HepG2 (cell line): Measurements from ENCODE around the gene ASXL1. TPM values are rescaled to one million over a fixed set of nuclear protein-coding genes. Genes with fewer than 3 reads are reported as not detected.
A peak's percentile ranks its signal among the peaks of the same experiment; 100 is the strongest.

ENCODE experiments used
- ATRX ChIP-seq: sonication (generic); formaldehyde crosslinking; IDR thresholded peaks from 2 replicates; pipeline ENCODE4 v1.4.0; 2020; ENCODE audit warnings: missing genetic modification reagents, borderline replicate concordance
- BCL3 ChIP-seq: sonication (generic); formaldehyde crosslinking; IDR thresholded peaks from 2 replicates; pipeline ENCODE4 v1.5.1; 2020; ENCODE audit warnings: mild to moderate bottlenecking, missing genetic modification reagents, moderate library complexity
- GATAD2A ChIP-seq: IDR thresholded peaks from 2 replicates; pipeline ENCODE4 v1.6.1; 2016
- HDAC2 ChIP-seq: sonication (generic); formaldehyde crosslinking; IDR thresholded peaks from 2 replicates; pipeline ENCODE4 v1.4.0; 2020; ENCODE audit warnings: missing genetic modification reagents
- HNF4G ChIP-seq, 2 experiments: sonication (generic) in 1 of 2; formaldehyde crosslinking in 1 of 2; IDR thresholded peaks; 2 replicates each; pipeline versions ENCODE4 v1.4.0 to v1.6.1; 2011 to 2020; ENCODE audit warnings: borderline replicate concordance in 2 of 2, low read depth in 2 of 2, mild to moderate bottlenecking in 2 of 2, low read length in 1 of 2, missing genetic modification reagents in 1 of 2, moderate library complexity in 1 of 2
- HOXA3 ChIP-seq: sonication (generic); formaldehyde crosslinking; IDR thresholded peaks from 2 replicates; pipeline ENCODE4 v1.5.0; 2020; ENCODE audit warnings: missing genetic modification reagents
- KLF16 ChIP-seq, 2 experiments: sonication (generic) in 1 of 2; formaldehyde crosslinking in 1 of 2; IDR thresholded peaks; 2 replicates each; pipeline versions ENCODE4 v1.6.1 to v1.8.0; 2016 to 2023; ENCODE audit warnings: missing genetic modification reagents in 2 of 2, missing compliant biosample characterization in 1 of 2
- MTF2 ChIP-seq: sonication (generic); formaldehyde crosslinking; IDR thresholded peaks from 2 replicates; pipeline ENCODE4 v1.5.0; 2020; ENCODE audit warnings: missing genetic modification reagents, borderline replicate concordance
- PLRG1 ChIP-seq: fragments of 450-650 bp; conservative IDR thresholded peaks from 2 replicates; pipeline ENCODE4 v1.6.1; 2016
- RAD21 ChIP-seq: fragments of 450-650 bp; formaldehyde crosslinking; IDR thresholded peaks from 2 replicates; pipeline ENCODE4 v1.5.0; 2020; ENCODE audit warnings: mild to moderate bottlenecking
- SALL1 ChIP-seq: sonication (generic); formaldehyde crosslinking; IDR thresholded peaks from 2 replicates; pipeline ENCODE4 v1.8.0; 2022; ENCODE audit warnings: mild to moderate bottlenecking, missing genetic modification reagents
- ZFP1 ChIP-seq: IDR thresholded peaks from 2 replicates; pipeline ENCODE4 v1.6.1; 2016
- ZFYVE20 ChIP-seq: sonication (generic); formaldehyde crosslinking; IDR thresholded peaks from 2 replicates; pipeline ENCODE4 v1.8.0; 2023; ENCODE audit warnings: low read depth, mild to moderate bottlenecking, moderate library complexity, missing genetic modification reagents, borderline replicate concordance
- ZNF318 ChIP-seq: sonication (generic); formaldehyde crosslinking; IDR thresholded peaks from 2 replicates; pipeline ENCODE4 v1.4.0; 2020; ENCODE audit warnings: mild to moderate bottlenecking, missing genetic modification reagents
- ZNF350 ChIP-seq: sonication (generic); formaldehyde crosslinking; IDR thresholded peaks from 2 replicates; pipeline ENCODE4 v1.4.0; 2020; ENCODE audit warnings: mild to moderate bottlenecking, low read depth, missing genetic modification reagents, borderline replicate concordance
- polyA plus RNA-seq, 8 experiments: library from polyadenylated mRNA; depleted of rRNA in 3 of 8; stranded (reverse) in 7 of 8; unstranded in 1 of 8; fragments of >200 nt; fragmentation: Illumina TruSeq in 4 of 8; extraction: Trizol in 4 of 8; gene quantifications; 2 replicates each; pipeline versions ENCODE4 v1.2.1 to v1.2.3, GENCODE V29; 2011 to 2016; ENCODE audit warnings: low read depth in 4 of 8, missing spikeins in 1 of 8, mixed read lengths in 1 of 8; ENCODE audit not compliant: insufficient read depth in 1 of 8
- total RNA-seq, 5 experiments: library from RNA; depleted of rRNA; stranded (reverse); fragments of >200 nt; fragmentation: Illumina TruSeq; extraction: Trizol; gene quantifications; 2 replicates each; pipeline ENCODE4 v1.2.3, GENCODE V29; 2016; ENCODE audit warnings: low read depth in 1 of 5
- TF ChIP-seq, protein P1 (sequence below): IDR thresholded peaks from 2 replicates; pipeline ENCODE4 v1.6.1; 2018; ENCODE audit warnings: missing genetic modification reagents
- TF ChIP-seq, protein P2 (sequence below): sonication (generic); formaldehyde crosslinking; IDR thresholded peaks from 2 replicates; pipeline ENCODE4 v1.4.0; 2020; ENCODE audit warnings: low read depth, mild to moderate bottlenecking, missing genetic modification reagents

The ASXL1 gene
- total and polyA plus RNA-seq, 2 of the 13 experiments (the other 11 are each of a cell fraction or from before 2014, with no cell fraction given), result 62.1 to 74.8 TPM

DNA sequence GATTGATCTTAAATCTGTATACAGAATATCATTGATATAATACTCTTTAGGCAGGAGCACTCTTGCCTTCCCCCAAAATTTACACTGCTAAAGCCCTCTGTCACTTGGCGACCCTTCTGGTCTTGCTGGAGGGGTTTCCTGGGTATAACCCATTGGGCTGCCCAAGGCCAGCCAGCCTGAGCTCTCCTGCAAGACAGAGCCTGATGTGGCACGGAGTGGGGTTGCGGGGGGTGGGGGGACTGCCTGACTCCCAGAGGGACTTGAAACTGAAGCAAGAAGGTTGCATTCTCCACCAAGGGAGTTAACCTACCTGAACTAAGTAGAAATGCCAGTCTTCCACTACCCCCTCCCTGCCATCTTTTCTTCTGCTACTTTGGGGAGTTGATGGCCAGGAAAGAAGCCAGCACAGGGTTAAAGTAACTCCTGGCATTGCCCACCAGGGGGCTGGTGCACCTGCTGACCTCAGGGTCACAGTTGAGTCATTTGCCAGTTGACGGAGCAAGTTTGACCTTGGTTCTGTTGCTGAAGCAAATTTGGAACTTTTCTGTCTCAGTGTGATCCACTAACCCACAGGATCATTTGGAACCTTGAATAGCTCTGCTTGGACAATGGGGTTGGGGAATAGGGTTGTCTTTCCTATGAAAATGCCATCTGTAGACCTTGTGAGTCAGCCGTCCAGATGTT, 79.4 kb downstream of the ASXL1 start (continued):
- TF ChIP-seq HDAC2 (peak; percentile 72), SALL1 (CRISPR knock-in tag) (peak; percentile 80), PLRG1 (no peak), ZNF350 (CRISPR knock-in tag) (peak; percentile 31; the same call in 1 of the 2 replicates), MTF2 (CRISPR knock-in tag) (no peak), RAD21 (CRISPR knock-in tag) (peak; percentile 87), KLF16 (CRISPR knock-in tag; IDR thresholded peaks at IDR 0.05) (peak in 1 of 2 experiments; percentile 53; a peak in 1 of 4 replicates), HOXA3 (peak; percentile 58; the same call in 1 of the 2 replicates), BCL3 (CRISPR knock-in tag) (0 out of 2 replicates have a peak, but pooled peaks have one; percentile 58), ZNF318 (CRISPR knock-in tag) (0 out of 2 replicates have a peak, but pooled peaks have one; percentile 74), ZFP1 (no peak), ZFYVE20 (no peak), ATRX (CRISPR knock-in tag) (no peak), HNF4G (IDR thresholded peaks at IDR 0.05; ENCODE audit: borderline replicate concordance, low read depth, low read length) (peak; percentile 53; the same call in 1 of the 2 replicates), HNF4G (CRISPR knock-in tag; IDR thresholded peaks at IDR 0.05; ENCODE audit: borderline replicate concordance, low read depth) (0 out of 2 replicates have a peak, but pooled peaks have one; percentile 43), GATAD2A (CRISPR knock-in tag) (peak; percentile 79)
- TF ChIP-seq, protein P1, sequence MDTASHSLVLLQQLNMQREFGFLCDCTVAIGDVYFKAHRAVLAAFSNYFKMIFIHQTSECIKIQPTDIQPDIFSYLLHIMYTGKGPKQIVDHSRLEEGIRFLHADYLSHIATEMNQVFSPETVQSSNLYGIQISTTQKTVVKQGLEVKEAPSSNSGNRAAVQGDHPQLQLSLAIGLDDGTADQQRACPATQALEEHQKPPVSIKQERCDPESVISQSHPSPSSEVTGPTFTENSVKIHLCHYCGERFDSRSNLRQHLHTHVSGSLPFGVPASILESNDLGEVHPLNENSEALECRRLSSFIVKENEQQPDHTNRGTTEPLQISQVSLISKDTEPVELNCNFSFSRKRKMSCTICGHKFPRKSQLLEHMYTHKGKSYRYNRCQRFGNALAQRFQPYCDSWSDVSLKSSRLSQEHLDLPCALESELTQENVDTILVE, result no peak
- TF ChIP-seq, protein P2, sequence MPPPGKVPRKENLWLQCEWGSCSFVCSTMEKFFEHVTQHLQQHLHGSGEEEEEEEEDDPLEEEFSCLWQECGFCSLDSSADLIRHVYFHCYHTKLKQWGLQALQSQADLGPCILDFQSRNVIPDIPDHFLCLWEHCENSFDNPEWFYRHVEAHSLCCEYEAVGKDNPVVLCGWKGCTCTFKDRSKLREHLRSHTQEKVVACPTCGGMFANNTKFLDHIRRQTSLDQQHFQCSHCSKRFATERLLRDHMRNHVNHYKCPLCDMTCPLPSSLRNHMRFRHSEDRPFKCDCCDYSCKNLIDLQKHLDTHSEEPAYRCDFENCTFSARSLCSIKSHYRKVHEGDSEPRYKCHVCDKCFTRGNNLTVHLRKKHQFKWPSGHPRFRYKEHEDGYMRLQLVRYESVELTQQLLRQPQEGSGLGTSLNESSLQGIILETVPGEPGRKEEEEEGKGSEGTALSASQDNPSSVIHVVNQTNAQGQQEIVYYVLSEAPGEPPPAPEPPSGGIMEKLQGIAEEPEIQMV (CRISPR knock-in tag), result no peak
